Vagina (tissue), 2 donors: ENCODE measurements around the gene ABR. TPM values are rescaled to one million over a fixed set of nuclear protein-coding genes. Genes with fewer than 3 reads are reported as not detected.
"Not testable (repeated sequence)": the region's sequence is repeated elsewhere in the genome, so short reads cannot be mapped to it uniquely, and the experiment has no call there.

Source experiments
- DNase-seq, 2 donors: peaks; one replicate each; pipeline ENCODE4 v3.0.0-alpha.2; 2017; ENCODE audit errors: extremely low spot score in 2 of 2
- H3K27ac ChIP-seq: fragments of 200-600 bp; sonication (generic); one replicate; pipeline ENCODE4 v1.5.1; 2019
- H3K27me3 ChIP-seq: fragments of 200-600 bp; sonication (generic); one replicate; pipeline ENCODE4 v1.5.1; 2019
- H3K36me3 ChIP-seq, 2 donors: fragments of 200-600 bp; sonication (generic); one replicate each; pipeline ENCODE4 v1.5.1; 2017 to 2019
- H3K4me1 ChIP-seq: fragments of 200-600 bp; sonication (generic); one replicate; pipeline ENCODE4 v1.5.1; 2019
- H3K4me3 ChIP-seq, 2 donors: fragments of 200-600 bp; sonication (generic); 1 replicate in 1 of 2; 2 replicates in 1 of 2; pipeline ENCODE4 v1.5.1; 2016 to 2019
- H3K9me3 ChIP-seq: fragments of 200-600 bp; sonication (generic); one replicate; pipeline ENCODE4 v1.5.1; 2019
- CTCF ChIP-seq, 3 experiments: fragments of 450-650 bp in 2 of 3; fragments of 200-600 bp in 1 of 3; sonication (generic) in 1 of 3; IDR thresholded peaks; one replicate each; pipeline ENCODE4 v1.5.1; 2017 to 2019; ENCODE audit warnings: antibody characterized with exemption in 3 of 3, mild to moderate bottlenecking in 2 of 3, moderate library complexity in 2 of 3
- POLR2A ChIP-seq, 2 donors: fragments of 450-650 bp; IDR thresholded peaks; one replicate each; pipeline ENCODE4 v1.6.1; 2017; ENCODE audit warnings: antibody characterized with exemption in 2 of 2, mild to moderate bottlenecking in 2 of 2, moderate library complexity in 2 of 2
- POLR2AphosphoS5 ChIP-seq, 2 donors: sonication (generic); formaldehyde crosslinking; IDR thresholded peaks; one replicate each; pipeline ENCODE4 v1.9.0; 2017; ENCODE audit warnings: antibody characterized with exemption in 2 of 2, mild to moderate bottlenecking in 2 of 2, low read depth in 1 of 2; ENCODE audit not compliant: insufficient read depth in 1 of 2
- intact Hi-C: fragments of 100-400 bp; cut with DNase I; formaldehyde crosslinking; loops from one replicate; pipeline ENCODE4 v1.15.1; 2023
- total RNA-seq: library from RNA; depleted of rRNA; stranded (reverse); fragments of >200 nt; gene quantifications from one replicate; pipeline ENCODE4 v1.2.3, GENCODE V29; 2016

Gene ABR
- total RNA-seq, 1 donor from 2014 or later, result 90.8 TPM

DNA sequence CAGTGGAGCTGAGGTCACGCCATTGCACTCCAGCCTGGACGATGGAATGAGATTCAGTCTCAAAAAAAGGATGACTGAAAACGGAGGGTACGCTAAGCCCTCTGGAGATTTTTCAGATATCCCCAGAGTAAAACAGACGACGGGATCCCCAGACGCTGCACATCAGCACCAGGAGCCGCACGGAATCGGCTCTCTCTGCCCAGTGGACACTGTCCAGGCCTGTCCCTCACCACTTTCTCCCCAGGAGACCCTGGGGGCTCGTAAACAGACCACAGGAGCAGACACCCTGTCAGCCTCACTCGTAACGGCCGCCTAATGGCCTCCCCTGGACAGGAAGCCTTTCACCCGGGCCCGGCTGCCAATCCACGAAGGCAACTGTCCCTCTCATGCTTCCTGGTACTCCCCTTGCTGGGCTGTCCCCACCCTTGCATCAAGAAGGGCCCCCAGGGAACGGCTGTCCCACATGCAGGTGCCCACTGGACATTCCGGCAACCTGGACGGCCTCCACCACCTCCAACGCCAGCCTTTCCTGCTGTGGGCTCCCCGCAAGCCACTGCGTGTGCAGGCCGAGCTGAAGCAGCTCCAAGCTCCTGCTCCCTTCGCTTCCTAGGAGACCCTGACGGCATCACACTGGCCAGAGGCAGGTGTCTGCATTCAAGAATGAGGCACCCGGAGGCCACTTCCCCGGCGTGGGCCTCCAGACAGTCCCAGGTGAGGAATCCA, 108.5 kb downstream of the ABR start:
- no peaks in the 10 kb centered on the region for H3K27me3 ChIP-seq
- no peaks in the 10 kb centered on the region for H3K4me1 ChIP-seq
- H3K4me3 ChIP-seq, result no peak overlapping the region
- TF ChIP-seq POLR2A (IDR thresholded peaks at IDR 0.05), result no peak
- TF ChIP-seq POLR2AphosphoS5 (IDR thresholded peaks at IDR 0.05; ENCODE audit: insufficient read depth in 1 of 2, low read depth in 1 of 2), result no peak
- TF ChIP-seq CTCF (IDR thresholded peaks at IDR 0.05), result no peak
- H3K27ac ChIP-seq, result no peak overlapping the region
- DNase-seq, result no peak
- H3K36me3 ChIP-seq, result peaks cover 0 to 59% of the 10 kb centered on the region in 2 donors
- intact Hi-C loops, result no loop called here
- no peaks in the 10 kb centered on the region for H3K9me3 ChIP-seq

- intact Hi-C loops, result no loop called here
- DNase-seq, result no peak
- H3K36me3 ChIP-seq, result peaks cover 0 to 67% of the 10 kb centered on the region in 2 donors
- H3K9me3 ChIP-seq, result no peaks in the 10 kb centered on the region
- no peaks in the 10 kb centered on the region for H3K27me3 ChIP-seq
- no peak overlapping the region for H3K27ac ChIP-seq
- no peak for TF ChIP-seq CTCF (IDR thresholded peaks at IDR 0.05)
- no peak for TF ChIP-seq POLR2AphosphoS5 (IDR thresholded peaks at IDR 0.05; ENCODE audit: insufficient read depth in 1 of 2, low read depth in 1 of 2)
- no peak for TF ChIP-seq POLR2A (IDR thresholded peaks at IDR 0.05)
- H3K4me3 ChIP-seq, result no peak overlapping the region
- H3K4me1 ChIP-seq, result no peaks in the 10 kb centered on the region
Measured at GRCh38 chr17:1070411-1070810, 109.4 kb downstream of the ABR start.

DNA sequence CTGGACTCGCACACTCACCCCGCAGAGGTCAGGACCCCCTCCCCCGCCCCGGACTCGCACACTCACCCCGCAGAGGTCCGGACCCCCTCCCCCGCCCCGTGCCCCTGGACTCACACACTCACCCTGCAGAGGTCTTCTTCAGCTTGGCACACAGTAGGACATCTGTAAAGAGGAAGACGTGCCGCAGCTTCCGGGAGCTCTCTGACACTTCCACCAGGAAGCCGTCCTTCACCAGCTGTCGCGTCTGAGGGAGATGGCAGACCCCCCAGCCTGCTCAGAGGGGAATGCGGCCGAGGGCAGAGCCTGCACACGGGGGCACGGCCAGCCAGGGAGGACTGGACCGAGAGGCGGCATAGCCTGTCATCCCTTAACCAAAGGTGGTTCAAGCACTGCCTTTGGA, 109.9 kb downstream of the ABR start:
- intact Hi-C loops, result no loop called here
- no peak for DNase-seq
- Histone ChIP-seq H3K9me3 (no peaks in the 10 kb centered on the region), H3K36me3 (peaks cover 0 to 65% of the 10 kb centered on the region in 2 donors), H3K27me3 (no peaks in the 10 kb centered on the region), H3K27ac (no peak overlapping the region), H3K4me1 (no peaks in the 10 kb centered on the region), H3K4me3 (no peak overlapping the region)
- TF ChIP-seq POLR2A (IDR thresholded peaks at IDR 0.05) (no peak), CTCF (IDR thresholded peaks at IDR 0.05) (no peak), POLR2AphosphoS5 (IDR thresholded peaks at IDR 0.05; ENCODE audit: insufficient read depth in 1 of 2, low read depth in 1 of 2) (no peak)

DNA sequence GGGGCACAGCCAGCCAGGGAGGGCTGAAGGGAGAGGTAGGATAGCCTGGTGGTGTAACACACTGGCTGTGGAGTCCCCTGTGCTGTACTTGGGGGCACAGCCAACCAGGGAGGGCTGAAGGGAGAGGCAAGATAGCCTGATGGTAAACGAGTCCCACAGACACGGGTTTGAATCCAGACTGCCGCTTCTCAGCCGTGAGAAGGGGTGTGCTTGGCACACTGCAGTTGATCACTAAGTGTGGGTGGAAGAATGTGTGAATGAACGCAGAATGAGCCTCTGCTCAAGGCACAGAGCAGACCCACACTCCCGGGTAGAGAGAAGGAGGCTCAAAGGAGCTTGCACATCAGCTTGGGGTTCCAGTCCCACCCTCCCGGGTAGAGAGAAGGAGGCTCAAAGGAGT, 111.4 kb downstream of the ABR start:
- H3K4me3 ChIP-seq, result no peak overlapping the region
- H3K27ac ChIP-seq, result no peak overlapping the region
- no peaks in the 10 kb centered on the region for H3K4me1 ChIP-seq
- no peak for DNase-seq
- H3K36me3 ChIP-seq, result peaks cover 0 to 60% of the 10 kb centered on the region in 2 donors
- TF ChIP-seq CTCF (IDR thresholded peaks at IDR 0.05) (no peak), POLR2AphosphoS5 (IDR thresholded peaks at IDR 0.05; ENCODE audit: insufficient read depth in 1 of 2, low read depth in 1 of 2) (no peak), POLR2A (IDR thresholded peaks at IDR 0.05) (no peak)
- no peaks in the 10 kb centered on the region for H3K27me3 ChIP-seq
- H3K9me3 ChIP-seq, result no peaks in the 10 kb centered on the region
- intact Hi-C loops, result no loop called here

GRCh38 chr17:1067282-1067956, 112.4 kb downstream of the ABR start:
- Histone ChIP-seq H3K27ac (no peak overlapping the region), H3K27me3 (no peaks in the 10 kb centered on the region), H3K9me3 (no peaks in the 10 kb centered on the region), H3K4me3 (no peak overlapping the region), H3K36me3 (peaks cover 4 to 60% of the 10 kb centered on the region in 2 donors), H3K4me1 (no peaks in the 10 kb centered on the region)
- TF ChIP-seq CTCF (IDR thresholded peaks at IDR 0.05) (no peak), POLR2AphosphoS5 (IDR thresholded peaks at IDR 0.05; ENCODE audit: insufficient read depth in 1 of 2, low read depth in 1 of 2) (no peak), POLR2A (IDR thresholded peaks at IDR 0.05) (no peak)
- intact Hi-C loops, result no loop called here
- DNase-seq, result no peak

GRCh38 chr17:1065416-1065815, 114.4 kb downstream of the ABR start:
- H3K9me3 ChIP-seq, H3K4me1 ChIP-seq, H3K27me3 ChIP-seq, H3K4me3 ChIP-seq, intact Hi-C loops, DNase-seq, H3K27ac ChIP-seq: not testable (repeated sequence)
- H3K36me3 ChIP-seq, result peaks cover 4 to 67% of the 10 kb centered on the region in 2 donors
